Caco-2 (cell line): ENCODE data around the gene RAMACL. TPM values are rescaled to one million over a fixed set of nuclear protein-coding genes. Genes with fewer than 3 reads are reported as not detected.

ENCODE experiments used
- BruUV-seq: library from RNA; stranded (reverse); fragments of 400-500 nt; replicated peaks from 2 replicates; lab custom pipeline; 2021; lab: Mats Ljungman, UMichigan
- CTCF ChIA-PET: fragments of 300-600 bp; sonication (Branson Sonifier 250); formaldehyde crosslinking; loops from one replicate; lab custom pipeline; 2022; ENCODE audit warnings: antibody characterized with exemption; lab: Charles Lee
- POLR2A ChIA-PET: fragments of 300-600 bp; sonication (Branson Sonifier 250); formaldehyde crosslinking; loops from one replicate; lab custom pipeline; 2022; ENCODE audit warnings: antibody characterized with exemption; lab: Charles Lee
- DNase-seq, 2 experiments: peaks; one replicate each; pipeline versions ENCODE4 v3.0.0 to v3.0.0-alpha.2; 2020 to 2022
- H3K27me3 ChIP-seq: replicated peaks from 2 replicates; pipeline ENCODE4 v1.6.0; 2011; ENCODE audit warnings: low read length; ENCODE audit not compliant: control insufficient read depth, insufficient read depth
- H3K36me3 ChIP-seq: 2 replicates; pipeline ENCODE4 v1.5.1; 2011; ENCODE audit warnings: low read length; ENCODE audit not compliant: control insufficient read depth, insufficient read depth
- H3K4me1 ChIP-seq: fragments of 250-450 bp; sonication (Bioruptor Pico); 2 replicates; pipeline ENCODE4 v1.5.1; 2020; ENCODE audit warnings: mild to moderate bottlenecking
- H3K4me3 ChIP-seq: 2 replicates; pipeline ENCODE4 v1.5.1; 2011; ENCODE audit warnings: low read depth, mild to moderate bottlenecking, control low read depth, low read length
- H3K9me3 ChIP-seq: fragments of 250-450 bp; sonication (Bioruptor Pico); 2 replicates; pipeline ENCODE4 v1.5.1; 2020; ENCODE audit warnings: mild to moderate bottlenecking, moderate library complexity
- H3K27ac Mint-ChIP-seq: one replicate; pipeline ENCODE4 v1.8.0; 2022; ENCODE audit warnings: mixed read lengths; ENCODE audit not compliant: unreplicated experiment
- H3K27me3 Mint-ChIP-seq: one replicate; pipeline ENCODE4 v1.8.0; 2022; ENCODE audit warnings: mixed read lengths; ENCODE audit not compliant: insufficient read depth, unreplicated experiment
- H3K36me3 Mint-ChIP-seq: one replicate; pipeline ENCODE4 v1.8.0; 2022; ENCODE audit warnings: mild to moderate bottlenecking, mixed read lengths; ENCODE audit not compliant: insufficient read depth, unreplicated experiment
- H3K4me1 Mint-ChIP-seq: one replicate; pipeline ENCODE4 v1.8.0; 2022; ENCODE audit warnings: low read depth, mixed read lengths; ENCODE audit not compliant: unreplicated experiment
- H3K4me3 Mint-ChIP-seq: one replicate; pipeline ENCODE4 v1.8.0; 2022; ENCODE audit warnings: mild to moderate bottlenecking, moderate library complexity, mixed read lengths; ENCODE audit not compliant: unreplicated experiment
- H3K9me3 Mint-ChIP-seq: one replicate; pipeline ENCODE4 v1.8.0; 2022; ENCODE audit warnings: mixed read lengths; ENCODE audit not compliant: unreplicated experiment
- CTCF ChIP-seq, 2 experiments: fragments of 200-600 bp in 1 of 2; IDR thresholded peaks; 1 replicate in 1 of 2; 2 replicates in 1 of 2; pipeline versions ENCODE4 v1.5.1 to v1.8.0; 2011 to 2022; ENCODE audit warnings: antibody characterized with exemption in 1 of 2, control low read depth in 1 of 2, inconsistent platforms in 1 of 2, low read depth in 1 of 2, low read length in 1 of 2, mild to moderate bottlenecking in 1 of 2, moderate library complexity in 1 of 2; ENCODE audit not compliant: insufficient read depth in 1 of 2, severe bottlenecking in 1 of 2, unreplicated experiment in 1 of 2
- intact Hi-C: fragments of 100-400 bp; cut with micrococcal nuclease; formaldehyde crosslinking; loops from one replicate; pipeline ENCODE4 v1.10.0; 2022; ENCODE audit not compliant: unreplicated experiment
- total RNA-seq: library from RNA; stranded (reverse); gene quantifications from 2 replicates; pipeline ENCODE4 v1.2.3, GENCODE V29; 2022

The RAMACL gene
- total RNA-seq, 1 experiment from 2014 or later: 0.20 TPM

GRCh38 chr6:166604911-166605310, 18.4 kb upstream of the RAMACL start:
- Mint-ChIP-seq H3K27ac (no peak overlapping the region), H3K4me3 (no peak overlapping the region), H3K36me3 (no peaks in the 10 kb centered on the region), H3K4me1 (no peaks in the 10 kb centered on the region), H3K27me3 (peaks cover 11% of the 10 kb centered on the region), H3K9me3 (no peaks in the 10 kb centered on the region)
- TF ChIP-seq CTCF (IDR thresholded peaks at IDR 0.05; ENCODE audit: insufficient read depth in 1 of 2, low read depth in 1 of 2, low read length in 1 of 2, severe bottlenecking in 1 of 2, unreplicated experiment in 1 of 2): no peak
- intact Hi-C loops: no loop called here
- Histone ChIP-seq H3K27me3 (no peaks in the 10 kb centered on the region; the same call in none of the 2 replicates), H3K9me3 (no peaks in the 10 kb centered on the region), H3K36me3 (no peaks in the 10 kb centered on the region), H3K4me1 (no peaks in the 10 kb centered on the region), H3K4me3 (no peak overlapping the region)
- ChIA-PET CTCF (no interaction called here), POLR2A (interaction anchor here (0.5 kb wide), 1 partner anchor 21 kb away, joined by 3 read pairs; no protein-coding TSS in a partner anchor)
- no TSS peak for BruUV-seq
- no peak for DNase-seq

- H3K4me1 ChIP-seq: no peaks in the 10 kb centered on the region
- Mint-ChIP-seq H3K9me3 (no peaks in the 10 kb centered on the region), H3K27ac (no peak overlapping the region), H3K36me3 (no peaks in the 10 kb centered on the region), H3K4me3 (no peak overlapping the region), H3K27me3 (peaks cover 9% of the 10 kb centered on the region), H3K4me1 (no peaks in the 10 kb centered on the region)
- intact Hi-C loops: no loop called here
- no TSS peak for BruUV-seq
- POLR2A ChIA-PET: no interaction called here
- H3K27me3 ChIP-seq: no peaks in the 10 kb centered on the region; the same call in none of the 2 replicates
- TF ChIP-seq CTCF (IDR thresholded peaks at IDR 0.05; ENCODE audit: insufficient read depth in 1 of 2, low read depth in 1 of 2, low read length in 1 of 2, severe bottlenecking in 1 of 2, unreplicated experiment in 1 of 2): no peak
- H3K4me3 ChIP-seq: no peak overlapping the region
- CTCF ChIA-PET: no interaction called here
- no peaks in the 10 kb centered on the region for H3K36me3 ChIP-seq
- DNase-seq: no peak
- no peaks in the 10 kb centered on the region for H3K9me3 ChIP-seq
These were observed 17.9 kb upstream of the RAMACL start for GRCh38 chr6:166604328-166604727.

- no peaks in the 10 kb centered on the region for H3K4me1 ChIP-seq
- Mint-ChIP-seq H3K36me3 (no peaks in the 10 kb centered on the region), H3K4me3 (no peak overlapping the region), H3K4me1 (no peaks in the 10 kb centered on the region), H3K27me3 (peaks cover 12% of the 10 kb centered on the region), H3K9me3 (no peaks in the 10 kb centered on the region), H3K27ac (no peak overlapping the region)
- H3K27me3 ChIP-seq: no peaks in the 10 kb centered on the region; the same call in none of the 2 replicates
- TF ChIP-seq CTCF (IDR thresholded peaks at IDR 0.05; ENCODE audit: insufficient read depth in 1 of 2, low read depth in 1 of 2, low read length in 1 of 2, severe bottlenecking in 1 of 2, unreplicated experiment in 1 of 2): no peak
- H3K36me3 ChIP-seq: no peaks in the 10 kb centered on the region
- no peaks in the 10 kb centered on the region for H3K9me3 ChIP-seq
- intact Hi-C loops: no loop called here
- ChIA-PET POLR2A (no interaction called here), CTCF (no interaction called here)
- no peak overlapping the region for H3K4me3 ChIP-seq
- no peak for DNase-seq
- no TSS peak for BruUV-seq
These were observed 16.7 kb upstream of the RAMACL start for GRCh38 chr6:166603043-166603690.
